ENCODE data around the gene MYLK2. TPM values are rescaled to one million over a fixed set of nuclear protein-coding genes. Genes with fewer than 3 reads are reported as not detected.
A peak's percentile ranks its signal among the peaks of the same experiment; 100 is the strongest.

Gene MYLK2
- total RNA-seq, 1 donor from 2014 or later, result 2.9 TPM

DNA sequence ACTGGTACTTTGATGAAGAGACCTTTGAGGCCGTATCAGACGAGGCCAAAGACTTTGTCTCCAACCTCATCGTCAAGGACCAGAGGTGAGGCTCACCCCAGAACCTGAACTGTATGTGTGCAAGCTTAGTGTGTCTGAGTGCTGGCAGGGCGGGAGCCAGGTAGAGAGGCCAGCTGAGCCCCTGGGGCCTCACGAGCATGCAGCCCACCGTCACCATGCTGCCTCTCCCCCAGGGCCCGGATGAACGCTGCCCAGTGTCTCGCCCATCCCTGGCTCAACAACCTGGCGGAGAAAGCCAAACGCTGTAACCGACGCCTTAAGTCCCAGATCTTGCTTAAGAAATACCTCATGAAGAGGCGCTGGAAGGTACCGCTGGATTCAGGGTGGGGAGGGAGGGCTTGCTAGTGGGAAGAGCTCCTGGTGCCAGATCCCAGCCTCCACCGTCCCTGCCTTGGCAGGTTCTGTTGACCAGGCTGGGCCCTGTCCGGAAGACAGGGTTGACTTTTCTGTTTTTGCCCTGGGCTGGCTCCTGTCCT, 12.7 kb downstream of the MYLK2 start:
- no peak for DNase-seq (ENCODE audit: low spot score)
- TF ChIP-seq CTCF (IDR thresholded peaks at IDR 0.05), result no peak
- H3K27ac Mint-ChIP-seq (ENCODE audit: unreplicated experiment), result no peak overlapping the region
- H3K27me3 Mint-ChIP-seq (ENCODE audit: low read depth), result peaks cover 2% of the 10 kb centered on the region
- H3K9me3 Mint-ChIP-seq (ENCODE audit: low read depth), result no peaks in the 10 kb centered on the region
- H3K36me3 Mint-ChIP-seq (ENCODE audit: low read depth), result no peaks in the 10 kb centered on the region
- peaks cover 18% of the 10 kb centered on the region for H3K4me1 Mint-ChIP-seq (ENCODE audit: low read depth)
- H3K4me3 Mint-ChIP-seq (ENCODE audit: unreplicated experiment), result no peak overlapping the region

DNA sequence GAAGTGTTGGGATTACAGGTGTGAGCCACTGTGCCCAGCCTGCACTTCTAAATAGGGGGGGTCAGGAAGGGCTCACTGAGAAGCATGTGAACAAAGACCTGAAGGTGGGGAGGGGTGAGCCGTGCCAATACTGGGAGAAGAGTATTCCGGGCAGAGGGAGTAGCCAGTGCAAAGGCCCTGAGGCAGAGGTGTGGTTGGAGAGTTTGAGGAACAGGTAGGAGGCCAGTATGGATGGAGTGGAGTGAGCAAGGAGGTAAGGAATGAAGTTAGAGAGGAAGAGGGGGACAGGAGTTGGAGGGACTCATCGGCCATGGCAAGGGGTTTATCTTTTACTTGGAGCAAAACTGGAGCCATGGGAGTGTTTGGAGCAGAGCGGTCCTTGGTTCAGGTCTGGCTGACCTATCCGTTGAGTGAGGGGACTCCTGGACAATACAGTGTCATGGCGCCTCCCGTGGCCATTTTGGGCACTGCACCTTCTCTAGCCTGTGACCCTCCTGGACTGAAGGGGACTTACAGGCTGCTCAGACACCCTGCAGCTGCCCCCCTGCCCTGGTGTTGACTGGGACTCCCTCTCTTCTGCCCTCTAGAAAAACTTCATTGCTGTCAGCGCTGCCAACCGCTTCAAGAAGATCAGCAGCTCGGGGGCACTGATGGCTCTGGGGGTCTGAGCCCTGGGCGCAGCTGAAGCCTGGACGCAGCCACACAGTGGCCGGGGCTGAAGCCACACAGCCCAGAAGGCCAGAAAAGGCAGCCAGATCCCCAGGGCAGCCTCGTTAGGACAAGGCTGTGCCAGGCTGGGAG, 14.2 kb downstream of the MYLK2 start:
- Mint-ChIP-seq H3K27me3 (ENCODE audit: low read depth) (no peaks in the 10 kb centered on the region), H3K9me3 (ENCODE audit: low read depth) (no peaks in the 10 kb centered on the region), H3K27ac (ENCODE audit: unreplicated experiment) (no peak overlapping the region), H3K4me3 (ENCODE audit: unreplicated experiment) (no peak overlapping the region), H3K4me1 (ENCODE audit: low read depth) (peaks cover 18% of the 10 kb centered on the region), H3K36me3 (ENCODE audit: low read depth) (no peaks in the 10 kb centered on the region)
- no peak for DNase-seq (ENCODE audit: low spot score)
- peak; percentile 91 for TF ChIP-seq CTCF (IDR thresholded peaks at IDR 0.05)

DNA sequence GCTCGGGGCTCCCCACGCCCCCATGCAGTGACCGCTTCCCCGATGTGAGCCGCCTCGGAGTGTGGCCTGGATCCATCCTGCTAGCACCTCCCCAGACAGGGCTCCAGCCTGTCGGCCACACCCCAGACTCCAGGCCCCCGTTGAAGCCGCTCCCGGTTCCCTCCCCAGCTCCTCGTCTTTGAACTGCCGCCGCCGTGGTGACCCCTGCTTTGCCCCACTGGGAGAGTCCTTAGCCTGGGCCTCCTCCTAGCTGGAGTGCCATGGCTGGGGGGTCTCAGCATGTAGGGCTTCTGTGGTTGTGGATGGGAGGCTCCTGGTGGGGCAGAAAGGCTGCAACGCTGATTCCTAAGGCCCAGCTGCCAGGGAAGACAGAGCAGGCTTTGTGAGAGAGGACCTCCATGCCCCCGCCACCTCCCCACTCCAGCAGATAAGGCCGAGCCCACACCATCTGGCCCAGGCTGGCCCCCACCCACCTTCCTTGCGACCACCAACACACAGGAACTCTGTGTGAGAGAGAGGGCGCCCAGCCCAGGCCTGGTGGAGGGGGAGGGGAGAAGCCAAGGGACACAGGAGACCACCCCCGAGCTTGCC, 14.9 kb downstream of the MYLK2 start:
- Mint-ChIP-seq H3K27ac (ENCODE audit: unreplicated experiment) (no peak overlapping the region), H3K4me1 (ENCODE audit: low read depth) (peaks cover 15% of the 10 kb centered on the region), H3K27me3 (ENCODE audit: low read depth) (no peaks in the 10 kb centered on the region), H3K9me3 (ENCODE audit: low read depth) (no peaks in the 10 kb centered on the region), H3K4me3 (ENCODE audit: unreplicated experiment) (no peak overlapping the region), H3K36me3 (ENCODE audit: low read depth) (no peaks in the 10 kb centered on the region)
- peak; percentile 90 for DNase-seq (ENCODE audit: low spot score)
- TF ChIP-seq CTCF (IDR thresholded peaks at IDR 0.05), result no peak

GRCh38 chr20:31835554-31835953, 16.4 kb downstream of the MYLK2 start:
- Mint-ChIP-seq H3K27me3 (ENCODE audit: low read depth) (no peaks in the 10 kb centered on the region), H3K27ac (ENCODE audit: unreplicated experiment) (peak overlapping the region; percentile 86), H3K9me3 (ENCODE audit: low read depth) (no peaks in the 10 kb centered on the region), H3K4me1 (ENCODE audit: low read depth) (peaks cover 17% of the 10 kb centered on the region), H3K4me3 (ENCODE audit: unreplicated experiment) (no peak overlapping the region), H3K36me3 (ENCODE audit: low read depth) (no peaks in the 10 kb centered on the region)
- no peak for TF ChIP-seq CTCF (IDR thresholded peaks at IDR 0.05)
- DNase-seq (ENCODE audit: low spot score), result no peak

DNA sequence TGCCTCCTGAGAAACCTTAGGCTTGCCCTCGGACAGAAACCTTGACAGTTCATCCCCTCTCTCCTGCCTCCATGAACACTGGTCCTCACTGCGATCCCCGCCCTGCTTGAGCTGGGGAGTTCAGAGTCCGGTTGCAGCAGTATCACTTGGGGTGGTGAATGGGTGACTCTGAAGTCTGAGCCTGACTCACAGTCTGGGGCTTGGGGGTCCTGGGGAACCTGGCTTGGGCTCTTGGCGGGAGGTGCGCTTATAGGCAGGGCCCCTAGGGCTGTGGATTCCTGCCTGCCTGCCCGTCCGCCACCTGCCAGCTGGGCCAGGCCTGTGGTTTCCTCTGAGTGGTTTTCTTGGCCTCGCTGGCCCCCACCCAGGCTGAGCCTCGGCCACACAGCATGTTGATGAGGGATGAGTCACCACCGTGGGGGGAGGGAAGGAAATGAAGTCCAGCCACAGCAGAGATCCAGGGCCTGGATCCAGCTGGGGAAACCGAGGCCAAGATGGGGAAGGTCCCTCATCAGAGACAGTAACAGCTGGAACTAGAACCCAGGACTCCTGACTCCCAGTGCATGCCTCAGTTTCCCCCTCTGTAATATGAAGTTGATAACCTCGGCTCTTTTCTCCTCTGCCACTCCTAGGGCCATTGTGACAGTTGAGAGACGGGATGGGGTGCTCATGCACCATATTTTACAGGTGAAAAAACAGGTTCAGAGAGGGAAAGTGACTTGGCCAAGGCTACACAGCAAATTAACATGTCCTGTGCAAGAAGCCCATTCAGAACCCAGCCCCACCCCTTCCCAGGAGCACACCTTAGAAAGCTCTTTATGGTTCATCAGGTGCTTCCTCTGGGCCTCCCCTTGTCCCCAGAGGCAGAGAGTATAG, 17.1 kb downstream of the MYLK2 start:
- DNase-seq (ENCODE audit: low spot score), result no peak
- Mint-ChIP-seq H3K27ac (ENCODE audit: unreplicated experiment) (peak overlapping the region; percentile 86), H3K4me3 (ENCODE audit: unreplicated experiment) (no peak overlapping the region), H3K27me3 (ENCODE audit: low read depth) (no peaks in the 10 kb centered on the region), H3K36me3 (ENCODE audit: low read depth) (no peaks in the 10 kb centered on the region), H3K4me1 (ENCODE audit: low read depth) (peaks cover 24% of the 10 kb centered on the region), H3K9me3 (ENCODE audit: low read depth) (no peaks in the 10 kb centered on the region)
- TF ChIP-seq CTCF (IDR thresholded peaks at IDR 0.05), result peak; percentile 13

All from chondrocyte (in vitro differentiated cells).